HCT116 (cell line): Measurements from ENCODE around the gene SLC31A1. TPM values are rescaled to one million over a fixed set of nuclear protein-coding genes. Genes with fewer than 3 reads are reported as not detected.

Experiments
- ATAC-seq: fragments of 200-7000 bp; cut with Tn5 transposase; 2 replicates; pipeline ENCODE4 v1.9.1; 2020; ENCODE audit warnings: mild to moderate bottlenecking, moderate library complexity
- BruUV-seq: library from RNA; stranded (reverse); fragments of 400-500 nt; replicated peaks from 2 replicates; lab custom pipeline; 2021; lab: Mats Ljungman, UMichigan
- CTCF ChIA-PET: fragments of 300-600 bp; sonication (Branson Sonifier 250); formaldehyde crosslinking; loops from one replicate; lab custom pipeline; 2021; ENCODE audit warnings: antibody characterized with exemption; lab: Charles Lee
- POLR2A ChIA-PET: fragments of 300-600, 350-600 bp; sonication (Branson Sonifier 250); formaldehyde crosslinking; loops from one replicate; lab custom pipeline; 2021; ENCODE audit warnings: antibody characterized with exemption; lab: Charles Lee
- RAD21 ChIA-PET, 2 experiments: fragments of 300-600 bp; sonication (Branson Sonifier 250); formaldehyde crosslinking; loops; one replicate each; lab custom pipeline; 2023; ENCODE audit warnings: low total read pairs in 2 of 2; ENCODE audit not compliant: uncharacterized antibody in 2 of 2, unreplicated experiment in 2 of 2, low non-redundant PET in 1 of 2; lab: Charles Lee
- DNase-seq: peaks from one replicate; pipeline ENCODE4 v3.0.0-alpha.2; 2010; ENCODE audit warnings: low read depth, low spot score
- H2AFZ ChIP-seq: fragments of 200-600 bp; shearing (Covaris generic), sonication (generic); 2 replicates; pipeline ENCODE4 v1.6.1; 2017; ENCODE audit warnings: low read depth, mixed run types, mixed read lengths, antibody characterized with exemption, low read length; ENCODE audit not compliant: poor library complexity, severe bottlenecking
- H3K27ac ChIP-seq: 2 replicates; pipeline ENCODE4 v1.5.1; 2012; ENCODE audit warnings: low read depth, low read length
- H3K27me3 ChIP-seq: fragments of 200-600 bp; sonication (generic); 2 replicates; pipeline ENCODE4 v1.6.1; 2016; ENCODE audit warnings: mixed run types, low read length, mixed read lengths; ENCODE audit not compliant: insufficient read depth
- H3K36me3 ChIP-seq, 2 experiments: fragments of 200-500 bp in 1 of 2; fragments of 200-600 bp in 1 of 2; sonication (Bioruptor generic) in 1 of 2; sonication (generic) in 1 of 2; 2 replicates each; pipeline versions ENCODE4 v1.5.1 to v1.6.1; 2014 to 2016; ENCODE audit warnings: low read length in 2 of 2, inconsistent platforms in 1 of 2, mixed read lengths in 1 of 2, mixed run types in 1 of 2; ENCODE audit not compliant: insufficient read depth in 2 of 2, control insufficient read depth in 1 of 2
- H3K4me1 ChIP-seq, 2 experiments: fragments of 200-600 bp in 1 of 2; sonication (generic) in 1 of 2; 2 replicates each; pipeline versions ENCODE4 v1.5.1 to v1.6.1; 2012 to 2017; ENCODE audit warnings: low read length in 2 of 2, inconsistent platforms in 1 of 2, mild to moderate bottlenecking in 1 of 2, mixed read lengths in 1 of 2, mixed run types in 1 of 2, moderate library complexity in 1 of 2; ENCODE audit not compliant: insufficient read depth in 2 of 2, control insufficient read depth in 1 of 2
- H3K4me2 ChIP-seq: fragments of 200-600 bp; sonication (generic); 2 replicates; pipeline ENCODE4 v1.6.1; 2017; ENCODE audit warnings: mixed run types, low read length, mixed read lengths
- H3K4me3 ChIP-seq, 2 experiments: fragments of 200-600 bp in 1 of 2; sonication (generic) in 1 of 2; replicated peaks in 1 of 2; 2 replicates each; pipeline ENCODE4 v1.5.1; 2011 to 2016; ENCODE audit warnings: low read length in 2 of 2, control low read depth in 1 of 2, low read depth in 1 of 2, mild to moderate bottlenecking in 1 of 2, mixed read lengths in 1 of 2, mixed run types in 1 of 2
- H3K79me2 ChIP-seq: fragments of 200-600 bp; sonication (generic); 2 replicates; pipeline ENCODE4 v1.6.1; 2017; ENCODE audit warnings: mild to moderate bottlenecking, mixed run types, low read length, moderate library complexity, mixed read lengths; ENCODE audit not compliant: insufficient read depth
- H3K9ac ChIP-seq: fragments of 200-600 bp; sonication (generic); 2 replicates; pipeline ENCODE4 v1.6.1; 2016; ENCODE audit warnings: low read length, mixed read lengths
- H3K9me2 ChIP-seq: fragments of 200-600 bp; sonication (generic), shearing (Covaris generic); 2 replicates; pipeline ENCODE4 v1.6.1; 2017; ENCODE audit warnings: mixed run types, mild to moderate bottlenecking, moderate library complexity; ENCODE audit not compliant: insufficient read depth
- H3K9me3 ChIP-seq, 2 experiments: fragments of 200-500 bp in 1 of 2; fragments of 200-600 bp in 1 of 2; sonication (Bioruptor generic) in 1 of 2; sonication (generic) in 1 of 2; 2 replicates each; pipeline ENCODE4 v1.6.1; 2014 to 2017; ENCODE audit warnings: low read length in 2 of 2, mixed read lengths in 2 of 2, inconsistent platforms in 1 of 2, low read depth in 1 of 2, mild to moderate bottlenecking in 1 of 2, mixed run types in 1 of 2, moderate library complexity in 1 of 2; ENCODE audit not compliant: control insufficient read depth in 1 of 2, insufficient read depth in 1 of 2
- H4K20me1 ChIP-seq: fragments of 200-600 bp; sonication (generic), shearing (Covaris generic); 2 replicates; pipeline ENCODE4 v1.6.1; 2017; ENCODE audit warnings: mixed run types, mild to moderate bottlenecking, moderate library complexity; ENCODE audit not compliant: insufficient read depth
- ATF3 ChIP-seq: IDR thresholded peaks from 2 replicates; pipeline ENCODE4 v1.6.1; 2012
- CBX3 ChIP-seq: IDR thresholded peaks from 2 replicates; pipeline ENCODE4 v1.6.1; 2012; ENCODE audit warnings: low read depth
- ELF1 ChIP-seq: IDR thresholded peaks from 2 replicates; pipeline ENCODE4 v1.6.1; 2012; ENCODE audit warnings: low read depth, borderline replicate concordance
- EZH2 ChIP-seq: fragments of 200-600 bp; sonication (generic); IDR thresholded peaks from 2 replicates; pipeline ENCODE4 v1.6.1; 2017; ENCODE audit warnings: antibody characterized with exemption, mixed run types
- EZH2phosphoT487 ChIP-seq: fragments of 200-600 bp; IDR thresholded peaks from 2 replicates; pipeline ENCODE4 v1.6.1; 2018; ENCODE audit warnings: antibody characterized with exemption, borderline replicate concordance
- MAX ChIP-seq: IDR thresholded peaks from 2 replicates; pipeline ENCODE4 v1.6.1; 2012
- RAD21 ChIP-seq: IDR thresholded peaks from 2 replicates; pipeline ENCODE4 v1.6.1; 2012; ENCODE audit warnings: low read depth, mild to moderate bottlenecking
- REST ChIP-seq: IDR thresholded peaks from 2 replicates; pipeline ENCODE4 v1.6.1; 2012; ENCODE audit warnings: low read depth
- ZFX ChIP-seq: fragments of 450-650 bp; IDR thresholded peaks from 2 replicates; pipeline ENCODE4 v1.6.1; 2017
- intact Hi-C: fragments of 100-400 bp; cut with micrococcal nuclease; formaldehyde crosslinking; loops from 2 replicates; pipeline ENCODE4 v1.10.0; 2022
- total RNA-seq: library from RNA; stranded (reverse); gene quantifications from one replicate; pipeline ENCODE4 v1.2.1, GENCODE V29; 2021; ENCODE audit not compliant: unreplicated experiment

SLC31A1 gene
- total RNA-seq, 1 experiment from 2014 or later = 24.4 TPM

GRCh38 chr9:113216406-113216805, 4.9 kb upstream of the SLC31A1 start (continued):
- TF ChIP-seq REST (no peak), EZH2 (no peak), ATF3 (no peak), CBX3 (no peak), EZH2phosphoT487 (no peak), RAD21 (no peak), ZFX (no peak)

- no peaks in the 10 kb centered on the region for H3K36me3 ChIP-seq
- H3K4me2 ChIP-seq = peak overlapping the region; percentile 92
- ChIA-PET RAD21 (no interaction called here), POLR2A (no interaction called here), CTCF (no interaction called here)
- DNase-seq (no peak), ATAC-seq (no peak)
- no peak overlapping the region for H2AFZ ChIP-seq
- no peak overlapping the region for H3K9ac ChIP-seq
- BruUV-seq = no TSS peak
- no peaks in the 10 kb centered on the region for H3K9me2 ChIP-seq
- H4K20me1 ChIP-seq = no peaks in the 10 kb centered on the region
- TF ChIP-seq REST (no peak), MAX (no peak), ELF1 (no peak)
- no peak overlapping the region for H3K27ac ChIP-seq
- H3K9me3 ChIP-seq = no peaks in the 10 kb centered on the region
- H3K27me3 ChIP-seq = no peaks in the 10 kb centered on the region
- peaks cover 2 to 25% of the 10 kb centered on the region in 2 experiments; a peak in 3 of 4 replicates for H3K4me1 ChIP-seq
- peaks cover 71% of the 10 kb centered on the region for H3K79me2 ChIP-seq
- H3K4me3 ChIP-seq = peak overlapping the region in 1 of 2 experiments; percentile 81; a peak in 1 of 4 replicates
- intact Hi-C loops = no loop called here
Observed at GRCh38 chr9:113219186-113219936, 2.0 kb upstream of the SLC31A1 start.
